GM12878 (cell line): ENCODE results near the gene POLRMT. TPM values are rescaled to one million over a fixed set of nuclear protein-coding genes. Genes with fewer than 3 reads are reported as not detected.

Experiments used
- ATAC-seq: fragments of 200-7000 bp; cut with Tn5 transposase; 3 replicates; pipeline ENCODE4 v1.9.1; 2020; ENCODE audit warnings: mild to moderate bottlenecking, moderate library complexity
- BruUV-seq: library from RNA; stranded (reverse); fragments of 400-500 nt; replicated peaks from 2 replicates; lab custom pipeline; 2021; lab: Mats Ljungman, UMichigan
- CTCF ChIA-PET: fragments of 300-600 bp; sonication (Branson Sonifier 250); formaldehyde crosslinking; extraction: SDS; loops from one replicate; lab custom pipeline; 2021; ENCODE audit warnings: inconsistent platforms; lab: Yijun Ruan, JAX
- POLR2A ChIA-PET: fragments of 350-600 bp; formaldehyde crosslinking; extraction: SDS; loops from one replicate; lab custom pipeline; 2021; ENCODE audit warnings: inconsistent platforms; lab: Charles Lee
- RAD21 ChIA-PET: fragments of 300-600 bp; sonication (Branson Sonifier 250); formaldehyde crosslinking; loops from one replicate; lab custom pipeline; 2023; ENCODE audit warnings: antibody characterized with exemption; ENCODE audit not compliant: unreplicated experiment; lab: Charles Lee
- SMC1A ChIA-PET: fragments of 300-600 bp; sonication (Branson Sonifier 250); formaldehyde crosslinking; loops from one replicate; lab custom pipeline; 2023; ENCODE audit not compliant: unreplicated experiment, uncharacterized antibody; lab: Charles Lee
- DNase-seq: peaks from one replicate; pipeline ENCODE4 v3.0.0-alpha.2; 2011; ENCODE audit warnings: low read depth, low spot score
- FAIRE-seq: peaks from 3 replicates; lab custom pipeline; 2011; peaks lifted over from hg19 to GRCh38; lab: Jason Lieb, UNC
- H2AFZ ChIP-seq: 2 replicates; pipeline ENCODE4 v1.6.0; 2011; ENCODE audit warnings: low read depth, low read length, control low read depth; ENCODE audit not compliant: control insufficient read depth
- H3K27ac ChIP-seq: 2 replicates; pipeline ENCODE4 v1.5.1; 2011; ENCODE audit warnings: control low read depth; ENCODE audit not compliant: control insufficient read depth, insufficient read depth
- H3K27me3 ChIP-seq, 2 experiments: replicated peaks in 1 of 2; 2 replicates each; pipeline versions ENCODE4 v1.6.0 to v1.6.1; 2011; ENCODE audit warnings: low read length in 1 of 2; ENCODE audit not compliant: control insufficient read depth in 2 of 2, insufficient read depth in 2 of 2
- H3K36me3 ChIP-seq, 2 experiments: 2 replicates each; pipeline ENCODE4 v1.5.1; 2011; ENCODE audit warnings: low read length in 1 of 2; ENCODE audit not compliant: control insufficient read depth in 2 of 2, insufficient read depth in 2 of 2
- H3K4me1 ChIP-seq: 2 replicates; pipeline ENCODE4 v1.6.1; 2011; ENCODE audit warnings: mild to moderate bottlenecking, low read length, moderate library complexity, mixed read lengths; ENCODE audit not compliant: control insufficient read depth, insufficient read depth
- H3K4me2 ChIP-seq: 2 replicates; pipeline ENCODE4 v1.6.0; 2011; ENCODE audit warnings: control low read depth; ENCODE audit not compliant: control insufficient read depth, insufficient read depth
- H3K4me3 ChIP-seq: fragments of 200-600 bp; sonication (generic); 2 replicates; pipeline ENCODE4 v1.5.1; 2016
- H3K79me2 ChIP-seq: 2 replicates; pipeline ENCODE4 v1.6.0; 2011; ENCODE audit warnings: low read length; ENCODE audit not compliant: control insufficient read depth, insufficient read depth
- H3K9ac ChIP-seq: 2 replicates; pipeline ENCODE4 v1.8.0; 2011; ENCODE audit warnings: low read length, control low read depth, mixed read lengths; ENCODE audit not compliant: control insufficient read depth, insufficient read depth
- H3K9me3 ChIP-seq: replicated peaks from 3 replicates; pipeline ENCODE4 v1.5.1; 2011; ENCODE audit warnings: mild to moderate bottlenecking, low read length; ENCODE audit not compliant: control insufficient read depth, insufficient read depth
- H4K20me1 ChIP-seq: 2 replicates; pipeline ENCODE4 v1.6.0; 2011; ENCODE audit not compliant: control insufficient read depth, insufficient read depth
- BHLHE40 ChIP-seq, 2 experiments: fragments of 450-650 bp in 1 of 2; IDR thresholded peaks; 2 replicates each; pipeline ENCODE4 v1.6.1; 2011 to 2017; ENCODE audit warnings: low read depth in 2 of 2, borderline replicate concordance in 1 of 2, improper control_type of control experiment in 1 of 2, low read length in 1 of 2, mild to moderate bottlenecking in 1 of 2
- HDGF ChIP-seq: fragments of 450-650 bp; IDR thresholded peaks from 2 replicates; pipeline ENCODE4 v1.6.1; 2016; ENCODE audit warnings: antibody characterized with exemption
- HSF1 ChIP-seq: fragments of 150-350 bp; IDR thresholded peaks from 2 replicates; pipeline ENCODE4 v1.6.1; 2014; ENCODE audit warnings: mild to moderate bottlenecking, low read depth, low read length
- IKZF2 ChIP-seq, 2 experiments: fragments of 450-650 bp; IDR thresholded peaks; 2 replicates each; pipeline ENCODE4 v1.6.1; 2017; ENCODE audit warnings: mild to moderate bottlenecking in 2 of 2, moderate library complexity in 2 of 2
- IRF5 ChIP-seq: fragments of 450-650 bp; IDR thresholded peaks from 2 replicates; pipeline ENCODE4 v1.6.1; 2017; ENCODE audit warnings: borderline replicate concordance
- SIN3A ChIP-seq: IDR thresholded peaks from 2 replicates; pipeline ENCODE4 v1.6.1; 2012; ENCODE audit warnings: low read depth, low read length, improper control_type of control experiment
- WRNIP1 ChIP-seq: IDR thresholded peaks from 2 replicates; pipeline ENCODE4 v1.6.1; 2011; ENCODE audit warnings: low read depth, low read length, improper control_type of control experiment, borderline replicate concordance
- ZNF384 ChIP-seq: IDR thresholded peaks from 2 replicates; pipeline ENCODE4 v1.6.1; 2012; ENCODE audit warnings: low read depth, mild to moderate bottlenecking, low read length, improper control_type of control experiment, borderline replicate concordance
- WGBS: methylation state at CpG from one replicate; pipeline ENCODE4 v1.1.6; 2016; ENCODE audit warnings: low lambda C conversion rate; ENCODE audit not compliant: insufficient replicate concordance, insufficient coverage; ENCODE audit errors: missing lambda C conversion rate; 5-methylcytosine and 5-hydroxymethylcytosine counted together
- in situ Hi-C: fragments of 300-500 bp; cut with MboI; formaldehyde crosslinking; loops from 9 replicates; pipeline ENCODE4 v1.14.3; 2018; ENCODE audit warnings: mixed read lengths
- intact Hi-C: fragments of 100-400 bp; cut with micrococcal nuclease; formaldehyde crosslinking; loops from one replicate; pipeline ENCODE4 v1.14.2; 2022; ENCODE audit not compliant: unreplicated experiment
- polyA plus RNA-seq, 11 experiments: library from polyadenylated mRNA; depleted of rRNA in 4 of 11; unstranded in 6 of 11; stranded (reverse) in 5 of 11; fragments of >200 nt; fragmentation: Nextera tagmentation in 4 of 11; fragmentation: Illumina TruSeq in 1 of 11; extraction: Ambion mirVana in 4 of 11; extraction: Trizol in 1 of 11; gene quantifications; 1 replicate in 1 of 11; 2 replicates in 10 of 11; pipeline versions ENCODE4 v1.2.1 to v1.2.3, GENCODE V29; 2011 to 2016; ENCODE audit warnings: inconsistent platforms in 2 of 11, missing spikeins in 2 of 11, low read depth in 1 of 11
- total RNA-seq, 4 experiments: library from RNA; depleted of rRNA in 3 of 4; stranded (reverse); fragments of >200 nt in 3 of 4; fragmentation: Illumina TruSeq in 1 of 4; extraction: Trizol in 1 of 4; gene quantifications; 2 replicates each; pipeline versions ENCODE4 v1.2.1 to v1.2.3, GENCODE V29; 2013 to 2021
- TF ChIP-seq, protein P1 (sequence below): fragments of 450-650 bp; IDR thresholded peaks from 2 replicates; pipeline ENCODE4 v1.6.1; 2016; ENCODE audit warnings: mild to moderate bottlenecking
- TF ChIP-seq, protein P2 (sequence below): fragments of 450-650 bp; IDR thresholded peaks from 2 replicates; pipeline ENCODE4 v1.6.1; 2016; ENCODE audit warnings: mild to moderate bottlenecking
- TF ChIP-seq, protein P3 (sequence below): fragments of 450-650 bp; IDR thresholded peaks from 2 replicates; pipeline ENCODE4 v1.6.1; 2017; ENCODE audit warnings: mild to moderate bottlenecking, moderate library complexity

POLRMT gene
- total and polyA plus RNA-seq, 10 of the 15 experiments (the other 5 are each of a cell fraction or from before 2014, with no cell fraction given) = 9.9 to 57.6 (median 34.6) TPM

DNA sequence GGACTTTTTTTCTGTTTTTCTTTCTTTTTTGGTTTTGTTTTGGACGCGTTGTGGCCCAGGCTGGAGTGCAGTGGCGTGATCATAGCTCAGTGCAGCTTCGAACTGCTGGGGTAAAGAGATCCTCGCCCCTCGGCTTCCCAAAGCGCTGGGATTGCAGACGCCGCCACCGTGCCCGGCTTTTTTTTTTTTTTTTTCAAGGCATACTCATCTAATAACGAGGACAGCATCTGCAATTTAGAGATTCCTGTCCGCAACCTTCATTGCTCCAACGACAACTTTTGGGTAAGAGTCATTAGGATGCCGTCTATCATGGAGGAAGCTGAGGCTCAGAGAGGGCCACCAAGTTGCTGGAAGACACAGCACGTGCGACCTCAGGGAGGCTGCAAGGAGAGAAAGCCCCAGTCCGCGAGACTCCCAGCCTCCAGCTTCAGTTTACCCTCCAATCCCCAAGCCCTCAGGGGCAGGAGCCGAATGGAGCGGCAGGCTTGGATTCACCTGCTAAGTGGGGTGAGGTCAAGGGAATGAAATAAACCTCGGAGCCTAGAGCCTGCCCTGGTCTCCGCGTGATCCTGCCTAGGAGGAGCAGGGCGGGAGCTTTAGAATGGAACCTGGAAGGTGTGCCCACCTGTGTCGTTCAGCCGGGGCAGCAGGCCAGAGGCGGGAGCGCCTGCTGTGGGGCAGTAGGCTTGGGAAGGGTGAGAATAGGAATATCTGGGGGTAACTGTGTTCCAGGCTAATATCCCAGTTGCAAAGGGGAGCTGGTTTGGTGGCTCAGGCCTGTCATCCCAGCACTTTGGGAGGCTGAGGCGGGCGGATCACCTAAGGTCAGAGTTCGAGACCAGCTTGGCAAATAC lies 676 bp upstream of the POLRMT start:
- H4K20me1 ChIP-seq = no peaks in the 10 kb centered on the region
- no peaks in the 10 kb centered on the region; a peak in 1 of 4 replicates for H3K36me3 ChIP-seq
- peak overlapping the region; percentile 52; the same call in 1 of the 2 replicates for H3K27ac ChIP-seq
- intact Hi-C loops (loop anchor here (5.0 kb wide), 1 partner anchor 62 kb away; the partner anchor contains the start of gene BSG), in situ Hi-C loops (no loop called here)
- peak overlapping the region; percentile 72 for H3K4me3 ChIP-seq
- peak overlapping the region; percentile 96 for H3K4me2 ChIP-seq
- no peak for ATAC-seq
- CTCF ChIA-PET = interaction anchor here (0.7 to 1.6 kb wide), 3 partner anchors 29 to 109 kb away, joined by 3 read pairs; partner anchors contain the start of gene RNF126
- 35% methylated on average over 32 of the region's 32 CpGs for WGBS
- no peaks in the 10 kb centered on the region for H3K27me3 ChIP-seq
- RAD21 ChIA-PET = no interaction called here
- peak overlapping the region; percentile 81 for H2AFZ ChIP-seq
- peak overlapping the region; percentile 70 for H3K9ac ChIP-seq
- peaks cover 34% of the 10 kb centered on the region for H3K4me1 ChIP-seq
- peaks cover 16% of the 10 kb centered on the region for H3K79me2 ChIP-seq
- FAIRE-seq = no peak
- no peaks in the 10 kb centered on the region for H3K9me3 ChIP-seq
- POLR2A ChIA-PET = interaction anchor here (0.7 to 2.8 kb wide), 6 partner anchors 21 to 434 kb away, joined by 3 to 7 read pairs (median 4); partner anchors contain the start of genes RNF126 and RNU6-9
- SMC1A ChIA-PET = interaction anchor here (0.8 kb wide), 1 partner anchor 126 kb away, joined by 3 read pairs; no protein-coding TSS in a partner anchor
- no peak for DNase-seq
- BruUV-seq = no TSS peak
- peak; percentile 8; the same call in 1 of the 2 replicates for TF ChIP-seq SIN3A
- TF ChIP-seq IRF5 = no peak
- 0 out of 4 replicates have a peak, but pooled peaks of 1 of the 2 experiments have one; percentile 18 for TF ChIP-seq IKZF2 (IDR thresholded peaks at IDR 0.05)
- TF ChIP-seq, protein P1, sequence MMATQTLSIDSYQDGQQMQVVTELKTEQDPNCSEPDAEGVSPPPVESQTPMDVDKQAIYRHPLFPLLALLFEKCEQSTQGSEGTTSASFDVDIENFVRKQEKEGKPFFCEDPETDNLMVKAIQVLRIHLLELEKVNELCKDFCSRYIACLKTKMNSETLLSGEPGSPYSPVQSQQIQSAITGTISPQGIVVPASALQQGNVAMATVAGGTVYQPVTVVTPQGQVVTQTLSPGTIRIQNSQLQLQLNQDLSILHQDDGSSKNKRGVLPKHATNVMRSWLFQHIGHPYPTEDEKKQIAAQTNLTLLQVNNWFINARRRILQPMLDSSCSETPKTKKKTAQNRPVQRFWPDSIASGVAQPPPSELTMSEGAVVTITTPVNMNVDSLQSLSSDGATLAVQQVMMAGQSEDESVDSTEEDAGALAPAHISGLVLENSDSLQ = no peak
- no peak for TF ChIP-seq HSF1
- TF ChIP-seq WRNIP1 = no peak
- TF ChIP-seq, protein P2, sequence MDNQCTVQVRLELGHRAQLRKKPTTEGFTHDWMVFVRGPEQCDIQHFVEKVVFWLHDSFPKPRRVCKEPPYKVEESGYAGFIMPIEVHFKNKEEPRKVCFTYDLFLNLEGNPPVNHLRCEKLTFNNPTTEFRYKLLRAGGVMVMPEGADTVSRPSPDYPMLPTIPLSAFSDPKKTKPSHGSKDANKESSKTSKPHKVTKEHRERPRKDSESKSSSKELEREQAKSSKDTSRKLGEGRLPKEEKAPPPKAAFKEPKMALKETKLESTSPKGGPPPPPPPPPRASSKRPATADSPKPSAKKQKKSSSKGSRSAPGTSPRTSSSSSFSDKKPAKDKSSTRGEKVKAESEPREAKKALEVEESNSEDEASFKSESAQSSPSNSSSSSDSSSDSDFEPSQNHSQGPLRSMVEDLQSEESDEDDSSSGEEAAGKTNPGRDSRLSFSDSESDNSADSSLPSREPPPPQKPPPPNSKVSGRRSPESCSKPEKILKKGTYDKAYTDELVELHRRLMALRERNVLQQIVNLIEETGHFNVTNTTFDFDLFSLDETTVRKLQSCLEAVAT = peak; percentile 35; the same call in 1 of the 2 replicates
- TF ChIP-seq, protein P3, sequence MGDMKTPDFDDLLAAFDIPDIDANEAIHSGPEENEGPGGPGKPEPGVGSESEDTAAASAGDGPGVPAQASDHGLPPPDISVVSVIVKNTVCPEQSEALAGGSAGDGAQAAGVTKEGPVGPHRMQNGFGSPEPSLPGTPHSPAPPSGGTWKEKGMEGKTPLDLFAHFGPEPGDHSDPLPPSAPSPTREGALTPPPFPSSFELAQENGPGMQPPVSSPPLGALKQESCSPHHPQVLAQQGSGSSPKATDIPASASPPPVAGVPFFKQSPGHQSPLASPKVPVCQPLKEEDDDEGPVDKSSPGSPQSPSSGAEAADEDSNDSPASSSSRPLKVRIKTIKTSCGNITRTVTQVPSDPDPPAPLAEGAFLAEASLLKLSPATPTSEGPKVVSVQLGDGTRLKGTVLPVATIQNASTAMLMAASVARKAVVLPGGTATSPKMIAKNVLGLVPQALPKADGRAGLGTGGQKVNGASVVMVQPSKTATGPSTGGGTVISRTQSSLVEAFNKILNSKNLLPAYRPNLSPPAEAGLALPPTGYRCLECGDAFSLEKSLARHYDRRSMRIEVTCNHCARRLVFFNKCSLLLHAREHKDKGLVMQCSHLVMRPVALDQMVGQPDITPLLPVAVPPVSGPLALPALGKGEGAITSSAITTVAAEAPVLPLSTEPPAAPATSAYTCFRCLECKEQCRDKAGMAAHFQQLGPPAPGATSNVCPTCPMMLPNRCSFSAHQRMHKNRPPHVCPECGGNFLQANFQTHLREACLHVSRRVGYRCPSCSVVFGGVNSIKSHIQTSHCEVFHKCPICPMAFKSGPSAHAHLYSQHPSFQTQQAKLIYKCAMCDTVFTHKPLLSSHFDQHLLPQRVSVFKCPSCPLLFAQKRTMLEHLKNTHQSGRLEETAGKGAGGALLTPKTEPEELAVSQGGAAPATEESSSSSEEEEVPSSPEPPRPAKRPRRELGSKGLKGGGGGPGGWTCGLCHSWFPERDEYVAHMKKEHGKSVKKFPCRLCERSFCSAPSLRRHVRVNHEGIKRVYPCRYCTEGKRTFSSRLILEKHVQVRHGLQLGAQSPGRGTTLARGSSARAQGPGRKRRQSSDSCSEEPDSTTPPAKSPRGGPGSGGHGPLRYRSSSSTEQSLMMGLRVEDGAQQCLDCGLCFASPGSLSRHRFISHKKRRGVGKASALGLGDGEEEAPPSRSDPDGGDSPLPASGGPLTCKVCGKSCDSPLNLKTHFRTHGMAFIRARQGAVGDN = no peak
- 0 out of 2 replicates have a peak, but pooled peaks have one; percentile 43 for TF ChIP-seq HDGF
- peak; percentile 62 for TF ChIP-seq ZNF384
- TF ChIP-seq BHLHE40 (IDR thresholded peaks at IDR 0.05; ENCODE audit: borderline replicate concordance in 1 of 2, low read depth in 2 of 2, low read length in 1 of 2) = peak in 1 of 2 experiments; percentile 6; a peak in 1 of 4 replicates
